Esophagus (tissue), 2 donors: ENCODE data around the gene MYOZ2. TPM values are rescaled to one million over a fixed set of nuclear protein-coding genes. Genes with fewer than 3 reads are reported as not detected.

Source experiments
- H3K27ac ChIP-seq, 2 donors: one replicate each; pipeline ENCODE4 v1.5.1; 2013; ENCODE audit warnings: low read depth in 2 of 2, mild to moderate bottlenecking in 2 of 2, inconsistent platforms in 1 of 2, low read length in 1 of 2, moderate library complexity in 1 of 2
- H3K27me3 ChIP-seq, 2 donors: one replicate each; pipeline ENCODE4 v1.6.1; 2013; ENCODE audit warnings: low read length in 2 of 2, control low read depth in 1 of 2, mild to moderate bottlenecking in 1 of 2; ENCODE audit not compliant: insufficient read depth in 2 of 2, control insufficient read depth in 1 of 2
- H3K36me3 ChIP-seq, 2 donors: one replicate each; pipeline ENCODE4 v1.6.1; 2013; ENCODE audit warnings: low read length in 1 of 2; ENCODE audit not compliant: control insufficient read depth in 2 of 2, insufficient read depth in 2 of 2
- H3K4me1 ChIP-seq, 2 donors: one replicate each; pipeline ENCODE4 v1.6.1; 2013; ENCODE audit warnings: low read length in 1 of 2; ENCODE audit not compliant: control insufficient read depth in 2 of 2, insufficient read depth in 2 of 2
- H3K4me3 ChIP-seq, 2 donors: one replicate each; pipeline ENCODE4 v1.5.1; 2013; ENCODE audit warnings: low read length in 2 of 2, mild to moderate bottlenecking in 2 of 2, low read depth in 1 of 2, moderate library complexity in 1 of 2
- H3K9me3 ChIP-seq, 2 donors: one replicate each; pipeline ENCODE4 v1.6.1; 2013; ENCODE audit warnings: mild to moderate bottlenecking in 2 of 2, low read depth in 1 of 2, low read length in 1 of 2, moderate library complexity in 1 of 2; ENCODE audit not compliant: control insufficient read depth in 2 of 2, insufficient read depth in 1 of 2
- WGBS, 2 donors: extraction: QIAGEN DNeasy Blood & Tissue Kit; methylation state at CpG; one replicate each; pipeline ENCODE4 v1.1.7; 2013; 5-methylcytosine and 5-hydroxymethylcytosine counted together
- polyA plus RNA-seq, 2 donors: library from polyadenylated mRNA; stranded (reverse); fragments of 200-250 nt; gene quantifications; one replicate each; pipeline ENCODE4 v1.2.3, GENCODE V29; 2013
- donor health status: healthy with polysubstance abuse.
- donor health status: Bipolar disorder and iron deficiency.

Gene MYOZ2
- polyA plus RNA-seq, 2 donors: 0.09 to 0.18 TPM

GRCh38 chr4:119104644-119105273 is 30.9 kb upstream of the MYOZ2 start:
- H3K4me3 ChIP-seq: no peak overlapping the region
- H3K27ac ChIP-seq: no peak overlapping the region
- no peaks in the 10 kb centered on the region for H3K9me3 ChIP-seq
- H3K36me3 ChIP-seq: no peaks in the 10 kb centered on the region
- no peaks in the 10 kb centered on the region for H3K27me3 ChIP-seq
- no peaks in the 10 kb centered on the region for H3K4me1 ChIP-seq
- 63 to 68% methylated on average over 4 of the region's 4 CpGs for WGBS, 2 donors

GRCh38 chr4:119105605-119106004 is 30.0 kb upstream of the MYOZ2 start:
- Histone ChIP-seq H3K27me3 (no peaks in the 10 kb centered on the region), H3K9me3 (no peaks in the 10 kb centered on the region), H3K27ac (no peak overlapping the region), H3K4me3 (no peak overlapping the region), H3K36me3 (no peaks in the 10 kb centered on the region), H3K4me1 (no peaks in the 10 kb centered on the region)
- 94 to 96% methylated on average over 1 of the region's 1 CpG for WGBS, 2 donors

GRCh38 chr4:119106036-119107000 is 29.3 kb upstream of the MYOZ2 start:
- H3K27me3 ChIP-seq: no peaks in the 10 kb centered on the region
- 68% methylated on average over 4 of the region's 4 CpGs for WGBS, 2 donors
- no peaks in the 10 kb centered on the region for H3K9me3 ChIP-seq
- no peak overlapping the region for H3K4me3 ChIP-seq
- no peaks in the 10 kb centered on the region for H3K4me1 ChIP-seq
- H3K27ac ChIP-seq: peak overlapping the region in 1 of 2 donors; percentile 20
- no peaks in the 10 kb centered on the region for H3K36me3 ChIP-seq

GRCh38 chr4:119110121-119110520 is 25.5 kb upstream of the MYOZ2 start:
- H3K36me3 ChIP-seq: no peaks in the 10 kb centered on the region
- no peaks in the 10 kb centered on the region for H3K27me3 ChIP-seq
- no peaks in the 10 kb centered on the region for H3K9me3 ChIP-seq
- WGBS, 2 donors: 93 to 96% methylated on average over 2 of the region's 2 CpGs
- no peaks in the 10 kb centered on the region for H3K4me1 ChIP-seq
- no peak overlapping the region for H3K4me3 ChIP-seq
- no peak overlapping the region for H3K27ac ChIP-seq

GRCh38 chr4:119111296-119111695 is 24.3 kb upstream of the MYOZ2 start:
- H3K36me3 ChIP-seq: no peaks in the 10 kb centered on the region
- no peak overlapping the region for H3K27ac ChIP-seq
- H3K9me3 ChIP-seq: no peaks in the 10 kb centered on the region
- no peak overlapping the region for H3K4me3 ChIP-seq
- H3K4me1 ChIP-seq: no peaks in the 10 kb centered on the region
- H3K27me3 ChIP-seq: no peaks in the 10 kb centered on the region

GRCh38 chr4:119113033-119113655 is 22.5 kb upstream of the MYOZ2 start:
- Histone ChIP-seq H3K27me3 (no peaks in the 10 kb centered on the region), H3K36me3 (no peaks in the 10 kb centered on the region), H3K4me1 (no peaks in the 10 kb centered on the region), H3K27ac (peak overlapping the region in 1 of 2 donors; percentile 59), H3K4me3 (no peak overlapping the region), H3K9me3 (no peaks in the 10 kb centered on the region)

- H3K27me3 ChIP-seq: no peaks in the 10 kb centered on the region
- H3K27ac ChIP-seq: no peak overlapping the region
- no peaks in the 10 kb centered on the region for H3K9me3 ChIP-seq
- no peaks in the 10 kb centered on the region for H3K4me1 ChIP-seq
- no peaks in the 10 kb centered on the region for H3K36me3 ChIP-seq
- H3K4me3 ChIP-seq: no peak overlapping the region
- WGBS, 2 donors: 97% methylated on average over 4 of the region's 4 CpGs
Observed at GRCh38 chr4:119116021-119116420, 19.6 kb upstream of the MYOZ2 start.

GRCh38 chr4:119116925-119117900 is 18.4 kb upstream of the MYOZ2 start:
- WGBS, 2 donors: 56 to 65% methylated on average over 3 of the region's 3 CpGs
- Histone ChIP-seq H3K27me3 (no peaks in the 10 kb centered on the region), H3K36me3 (no peaks in the 10 kb centered on the region), H3K27ac (no peak overlapping the region), H3K9me3 (no peaks in the 10 kb centered on the region), H3K4me1 (no peaks in the 10 kb centered on the region), H3K4me3 (no peak overlapping the region)

- Histone ChIP-seq H3K27me3 (no peaks in the 10 kb centered on the region), H3K27ac (no peak overlapping the region), H3K9me3 (no peaks in the 10 kb centered on the region), H3K4me3 (no peak overlapping the region), H3K36me3 (no peaks in the 10 kb centered on the region), H3K4me1 (no peaks in the 10 kb centered on the region)
- WGBS, 2 donors: 73 to 74% methylated on average over 2 of the region's 2 CpGs
Observed at GRCh38 chr4:119118397-119118796, 17.2 kb upstream of the MYOZ2 start.
